GM18511 (cell line): ENCODE measurements around the gene KCNJ15.

Experiments
- ATAC-seq: cut with Tn5 transposase; IDR thresholded peaks from one replicate; pipeline ENCODE4 v1.9.1; 2021; ENCODE audit warnings: mild to moderate bottlenecking, moderate library complexity; ENCODE audit not compliant: unreplicated experiment

KCNJ15 gene

GRCh38 chr21:38325216-38325615 lies 68.4 kb downstream of the KCNJ15 start:
- ATAC-seq = no peak

DNA sequence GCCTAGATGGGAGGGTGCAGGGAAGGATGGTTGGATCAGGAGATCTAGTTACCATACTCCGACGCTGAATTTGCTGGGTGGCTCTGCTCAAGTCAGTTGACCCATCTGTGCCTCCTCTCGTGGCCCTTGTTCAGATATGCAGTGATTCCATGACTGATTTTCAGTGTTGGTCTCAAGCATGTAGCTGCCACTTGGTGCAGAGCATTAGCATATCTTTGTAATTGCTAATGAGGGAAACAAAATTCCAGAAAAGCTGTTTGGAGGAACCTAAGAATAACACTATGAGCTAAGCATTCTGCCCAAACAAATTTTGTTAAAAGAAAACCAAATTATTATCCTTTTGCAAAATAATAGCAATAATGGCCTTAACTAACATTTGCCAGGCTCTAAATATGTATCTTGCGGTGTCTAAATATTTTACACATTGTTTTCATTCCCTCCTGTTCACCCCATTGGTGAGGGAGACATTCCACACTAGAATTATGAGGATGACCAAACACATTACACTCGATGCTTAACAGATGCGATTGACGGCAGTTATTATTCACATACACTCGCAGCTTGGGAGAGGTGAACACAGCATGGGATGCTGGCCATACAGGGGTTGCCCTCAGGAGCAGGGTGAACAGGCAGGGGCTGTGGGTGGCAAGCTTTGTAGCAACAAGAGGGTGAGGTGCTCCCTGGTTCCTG lies 69.1 kb downstream of the KCNJ15 start:
- ATAC-seq = no peak

DNA sequence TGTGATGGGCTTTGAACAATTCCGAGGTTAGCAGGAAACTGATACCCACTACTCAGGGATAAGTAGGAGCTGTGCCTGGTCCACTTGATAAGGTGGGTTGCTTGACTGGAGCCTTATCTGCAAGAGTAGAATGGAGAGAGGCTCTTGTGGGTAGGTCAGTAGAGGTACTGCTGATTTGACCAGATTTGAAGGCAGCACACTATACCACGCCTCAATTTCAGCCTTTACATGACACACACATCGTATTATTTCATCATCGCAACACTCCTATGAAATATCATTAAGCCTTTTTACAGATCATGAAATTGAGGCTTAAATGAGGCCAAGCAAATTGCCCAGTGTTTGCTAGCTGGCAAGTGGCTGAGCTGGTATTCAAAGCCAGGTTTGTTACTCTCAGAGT lies 69.6 kb downstream of the KCNJ15 start:
- no peak for ATAC-seq

- ATAC-seq = no peak
Measured at GRCh38 chr21:38326899-38327298, 70.1 kb downstream of the KCNJ15 start.

DNA sequence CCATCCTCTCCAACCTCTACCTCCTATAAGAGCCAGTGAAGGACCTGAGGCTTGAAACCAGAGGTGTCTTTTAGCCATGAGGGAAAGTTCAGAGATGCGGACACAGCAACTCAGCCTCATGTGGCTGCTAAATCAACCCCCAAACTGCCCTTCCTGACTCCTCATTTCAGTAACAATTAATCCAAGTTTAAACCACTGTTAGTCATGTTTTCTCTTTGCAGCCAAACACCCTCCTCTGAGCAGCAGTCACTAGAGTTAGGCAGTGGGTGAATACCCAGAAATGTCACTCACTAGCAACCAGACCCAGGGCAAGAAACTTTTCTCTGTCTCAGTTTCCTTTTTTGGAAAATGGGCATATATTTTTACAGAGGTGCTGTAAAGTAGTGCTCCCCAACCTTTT lies 71.2 kb downstream of the KCNJ15 start:
- ATAC-seq = no peak

DNA sequence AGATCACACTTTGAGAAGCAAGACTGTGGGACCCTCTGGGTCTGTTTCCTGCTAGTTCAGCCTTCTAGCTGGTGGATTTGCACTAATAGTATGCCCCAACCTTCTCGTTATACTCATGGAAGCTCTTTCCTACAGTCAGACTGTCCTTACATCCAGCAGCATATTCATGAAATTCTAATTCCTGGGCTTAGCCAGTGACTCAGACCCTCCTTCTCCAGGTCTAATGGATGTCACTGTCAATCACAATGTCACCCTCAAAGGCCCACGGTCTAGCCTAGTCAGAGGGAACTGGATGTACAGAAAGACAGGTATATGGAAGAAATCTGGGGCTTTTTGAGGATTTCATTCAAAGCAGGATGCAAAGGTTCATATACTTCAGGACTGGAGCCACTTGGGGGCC lies 72.4 kb downstream of the KCNJ15 start:
- no peak for ATAC-seq

DNA sequence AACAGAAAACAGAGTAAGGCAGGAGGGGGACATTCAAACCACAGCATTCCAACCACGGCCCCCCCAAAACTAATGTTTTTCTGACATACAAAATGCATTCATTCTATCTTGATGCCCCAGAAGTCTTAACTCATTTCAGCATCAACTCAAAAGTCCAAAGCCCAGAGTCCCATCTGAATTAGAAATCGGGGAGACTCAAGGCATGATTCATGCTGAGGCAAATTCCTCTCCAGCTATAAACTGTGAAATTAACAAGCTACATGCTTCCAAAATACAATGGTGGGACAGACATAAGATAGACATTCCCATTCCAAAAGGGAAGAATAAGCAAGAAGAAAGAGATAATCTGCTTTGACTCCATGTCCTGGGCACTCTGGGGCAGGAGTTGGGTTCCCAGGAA lies 73.9 kb downstream of the KCNJ15 start:
- ATAC-seq = no peak

- no peak for ATAC-seq
Measured at GRCh38 chr21:38333301-38334272, 76.8 kb downstream of the KCNJ15 start.

DNA sequence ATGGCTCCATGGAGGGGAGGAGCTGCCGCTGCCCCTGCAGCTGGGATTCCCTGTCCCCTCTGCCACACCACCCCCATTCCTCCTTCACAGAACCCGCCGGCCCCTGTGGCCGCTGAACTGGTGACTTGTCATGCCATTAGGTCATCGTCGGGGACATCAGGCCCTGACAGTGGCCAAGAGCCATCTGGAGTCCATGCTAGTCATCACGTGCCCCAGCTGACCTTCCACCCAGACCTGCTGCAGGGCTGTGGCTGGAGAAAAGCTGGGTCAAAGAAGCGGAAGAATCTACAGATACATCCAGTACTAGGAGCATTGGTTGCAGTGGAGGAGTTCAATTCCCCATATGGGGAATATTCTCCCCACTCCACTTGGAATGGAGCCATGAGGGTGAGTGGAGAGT lies 78.1 kb downstream of the KCNJ15 start:
- no peak for ATAC-seq

- no peak for ATAC-seq
Measured at GRCh38 chr21:38337793-38338192, 81.0 kb downstream of the KCNJ15 start.

GRCh38 chr21:38340131-38340530 lies 83.3 kb downstream of the KCNJ15 start:
- no peak for ATAC-seq

- ATAC-seq = no peak
Measured at GRCh38 chr21:38341546-38342012, 84.8 kb downstream of the KCNJ15 start.

GRCh38 chr21:38342739-38343138 lies 85.9 kb downstream of the KCNJ15 start:
- ATAC-seq = no peak

DNA sequence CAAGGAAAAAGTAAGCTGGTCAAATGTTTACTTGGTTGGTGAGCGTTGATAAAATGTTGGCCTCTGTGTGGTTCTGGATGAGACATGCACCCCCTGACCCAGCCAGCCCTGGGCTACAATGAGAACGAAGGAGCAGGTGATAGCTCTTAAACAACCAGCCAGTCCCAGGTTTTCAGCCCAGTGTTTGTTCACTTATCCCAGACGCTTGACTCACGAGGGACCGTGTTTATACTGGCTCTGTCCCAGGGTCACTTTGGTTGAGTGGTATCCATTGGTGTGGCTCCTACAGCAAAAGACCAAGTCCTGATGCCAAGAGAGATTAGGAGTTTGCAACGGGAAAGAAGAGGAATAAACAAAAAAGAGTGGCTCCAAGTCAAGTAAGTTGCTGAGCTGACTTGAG lies 86.9 kb downstream of the KCNJ15 start:
- no peak for ATAC-seq

GRCh38 chr21:38346286-38346685 lies 89.5 kb downstream of the KCNJ15 start:
- no peak for ATAC-seq

DNA sequence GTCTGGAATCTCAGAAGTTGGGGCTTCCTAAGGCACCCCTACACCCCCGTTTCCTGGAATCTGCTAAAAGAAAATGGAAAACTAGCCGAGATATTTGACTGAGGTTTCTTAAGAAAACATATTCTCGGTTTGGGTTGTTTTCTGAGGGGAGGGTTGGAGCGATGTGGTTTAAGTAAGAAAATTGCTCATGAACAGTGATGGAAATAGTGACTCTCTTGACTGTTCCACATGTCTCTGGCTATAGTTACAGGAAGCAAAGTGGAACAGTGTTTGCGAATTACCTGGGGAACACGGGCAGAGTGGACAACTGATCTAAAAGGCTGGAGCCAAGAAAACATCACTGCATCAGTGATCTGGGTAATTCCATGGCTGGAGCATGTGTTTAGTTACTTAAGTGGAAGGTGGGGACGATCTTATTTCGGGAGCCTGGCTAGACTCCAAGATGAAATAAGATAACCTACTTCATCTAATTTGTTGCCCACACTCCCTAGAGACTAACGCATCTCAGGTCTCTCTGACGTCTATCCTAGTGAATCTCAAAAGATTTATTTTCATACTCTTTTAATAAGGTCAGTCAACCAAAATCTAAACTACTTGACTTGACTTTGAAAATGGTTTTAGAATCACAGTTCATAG lies 92.4 kb downstream of the KCNJ15 start:
- ATAC-seq = no peak

DNA sequence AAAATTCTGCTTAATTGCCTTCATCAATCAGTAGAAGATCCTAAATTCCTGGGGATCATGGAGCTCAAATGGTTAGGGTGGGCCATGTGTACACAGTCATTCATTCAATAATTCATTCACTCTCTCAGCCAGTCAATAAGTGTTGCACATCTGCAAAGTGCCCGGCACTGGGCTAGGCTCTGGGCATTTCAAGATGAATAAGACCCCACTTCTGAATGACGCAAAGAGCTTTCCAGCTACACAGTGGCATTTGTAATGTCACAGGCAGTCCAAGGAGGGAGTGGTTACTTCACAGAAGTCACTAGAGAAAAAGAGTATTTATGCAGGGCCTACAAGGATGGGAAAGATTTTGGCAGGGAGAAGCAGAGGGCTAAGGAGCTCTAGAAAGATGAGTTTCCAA lies 93.2 kb downstream of the KCNJ15 start:
- ATAC-seq = no peak

GRCh38 chr21:38350684-38351083 lies 93.9 kb downstream of the KCNJ15 start:
- ATAC-seq = no peak

- ATAC-seq = no peak
Measured at GRCh38 chr21:38351176-38351959, 94.6 kb downstream of the KCNJ15 start.

GRCh38 chr21:38351961-38352521 lies 95.2 kb downstream of the KCNJ15 start:
- no peak for ATAC-seq
